GM12878 (cell line): ENCODE data around the gene CFLAR. TPM values are rescaled to one million over a fixed set of nuclear protein-coding genes. Genes with fewer than 3 reads are reported as not detected.

Source experiments
- ASH2L ChIP-seq: fragments of 300-600, 200-600 bp; sonication (generic); IDR thresholded peaks from 2 replicates; pipeline ENCODE4 v1.6.1; 2017; ENCODE audit warnings: low read depth, mild to moderate bottlenecking, borderline replicate concordance
- BHLHE40 ChIP-seq, 2 experiments: fragments of 450-650 bp in 1 of 2; IDR thresholded peaks; 2 replicates each; pipeline ENCODE4 v1.6.1; 2011 to 2017; ENCODE audit warnings: low read depth in 2 of 2, borderline replicate concordance in 1 of 2, improper control_type of control experiment in 1 of 2, low read length in 1 of 2, mild to moderate bottlenecking in 1 of 2
- CREB1 ChIP-seq: IDR thresholded peaks from 2 replicates; pipeline ENCODE4 v1.6.1; 2012; ENCODE audit warnings: low read depth, mild to moderate bottlenecking, inconsistent platforms
- HCFC1 ChIP-seq: fragments of 150-350 bp; IDR thresholded peaks from 2 replicates; pipeline ENCODE4 v1.6.1; 2014; ENCODE audit warnings: low read length
- RAD21 ChIP-seq: IDR thresholded peaks from 2 replicates; pipeline ENCODE4 v1.6.1; 2011; ENCODE audit warnings: mild to moderate bottlenecking, low read depth, low read length, moderate library complexity; ENCODE audit not compliant: insufficient read depth
- polyA plus RNA-seq, 11 experiments: library from polyadenylated mRNA; depleted of rRNA in 4 of 11; unstranded in 6 of 11; stranded (reverse) in 5 of 11; fragments of >200 nt; fragmentation: Nextera tagmentation in 4 of 11; fragmentation: Illumina TruSeq in 1 of 11; extraction: Ambion mirVana in 4 of 11; extraction: Trizol in 1 of 11; gene quantifications; 1 replicate in 1 of 11; 2 replicates in 10 of 11; pipeline versions ENCODE4 v1.2.1 to v1.2.3, GENCODE V29; 2011 to 2016; ENCODE audit warnings: inconsistent platforms in 2 of 11, missing spikeins in 2 of 11, low read depth in 1 of 11
- total RNA-seq, 4 experiments: library from RNA; depleted of rRNA in 3 of 4; stranded (reverse); fragments of >200 nt in 3 of 4; fragmentation: Illumina TruSeq in 1 of 4; extraction: Trizol in 1 of 4; gene quantifications; 2 replicates each; pipeline versions ENCODE4 v1.2.1 to v1.2.3, GENCODE V29; 2013 to 2021
- TF ChIP-seq, protein P1 (sequence below): IDR thresholded peaks from 2 replicates; pipeline ENCODE4 v1.6.1; 2012; ENCODE audit warnings: improper control_type of control experiment, low read depth, low read length; ENCODE audit not compliant: insufficient replicate concordance
- TF ChIP-seq, protein P2 (sequence below): fragments of 450-650 bp; IDR thresholded peaks from 2 replicates; pipeline ENCODE4 v1.6.1; 2017; ENCODE audit warnings: antibody characterized with exemption, mild to moderate bottlenecking, moderate library complexity
- TF ChIP-seq, protein P3 (sequence below): fragments of 450-650 bp; formaldehyde crosslinking; IDR thresholded peaks from 2 replicates; pipeline ENCODE4 v1.4.0; 2020; ENCODE audit warnings: mild to moderate bottlenecking, moderate library complexity
- TF ChIP-seq, protein P4 (sequence below): fragments of 450-650 bp; IDR thresholded peaks from 2 replicates; pipeline ENCODE4 v1.6.1; 2018; ENCODE audit warnings: mild to moderate bottlenecking, low read depth, moderate library complexity; ENCODE audit not compliant: partially characterized antibody

CFLAR gene
- total and polyA plus RNA-seq, 10 of the 15 experiments (the other 5 are each of a cell fraction or from before 2014, with no cell fraction given) = 80.6 to 181 (median 101) TPM

DNA sequence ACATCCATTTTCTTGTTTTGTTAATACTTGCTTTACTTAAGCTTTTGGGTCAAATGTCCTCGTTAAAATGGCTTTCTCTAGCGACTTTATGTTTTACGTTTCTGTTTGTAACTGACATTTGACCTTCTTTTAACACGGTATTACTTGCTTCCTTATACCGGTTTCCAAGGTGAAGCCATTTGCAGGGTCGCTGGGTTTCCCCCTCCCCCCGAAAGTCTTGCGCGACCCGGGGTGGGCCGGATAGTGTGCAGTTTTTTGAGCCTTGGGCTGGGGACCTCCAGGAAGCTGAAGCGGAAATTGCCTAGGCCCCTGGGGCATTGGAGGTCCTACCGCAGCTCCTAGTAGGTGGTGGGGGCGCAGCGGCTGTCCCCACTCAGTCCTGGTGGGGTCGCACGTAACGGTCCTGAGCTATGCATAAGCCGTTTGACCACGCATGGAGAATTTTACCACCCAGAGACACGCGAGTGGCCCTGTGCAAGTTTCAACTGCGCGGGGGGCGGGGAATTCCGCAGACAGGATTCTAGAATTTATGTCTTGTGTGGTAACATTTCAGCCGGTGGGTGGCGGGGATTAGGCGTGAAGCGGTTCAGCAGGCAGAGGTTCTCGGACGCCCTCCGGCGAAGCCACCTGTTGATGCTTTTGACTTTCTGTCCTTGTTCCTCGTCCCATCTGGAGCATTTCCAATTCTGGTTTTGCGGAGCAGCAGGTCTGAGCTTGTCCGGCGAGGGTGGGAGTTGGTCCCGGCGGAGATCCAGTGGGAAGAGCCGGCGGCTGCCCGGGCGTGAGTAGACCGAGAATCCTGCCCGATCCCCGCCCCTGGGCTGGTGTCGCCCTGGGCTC lies 2.4 kb downstream of the CFLAR start (continued):
- TF ChIP-seq, protein P1, sequence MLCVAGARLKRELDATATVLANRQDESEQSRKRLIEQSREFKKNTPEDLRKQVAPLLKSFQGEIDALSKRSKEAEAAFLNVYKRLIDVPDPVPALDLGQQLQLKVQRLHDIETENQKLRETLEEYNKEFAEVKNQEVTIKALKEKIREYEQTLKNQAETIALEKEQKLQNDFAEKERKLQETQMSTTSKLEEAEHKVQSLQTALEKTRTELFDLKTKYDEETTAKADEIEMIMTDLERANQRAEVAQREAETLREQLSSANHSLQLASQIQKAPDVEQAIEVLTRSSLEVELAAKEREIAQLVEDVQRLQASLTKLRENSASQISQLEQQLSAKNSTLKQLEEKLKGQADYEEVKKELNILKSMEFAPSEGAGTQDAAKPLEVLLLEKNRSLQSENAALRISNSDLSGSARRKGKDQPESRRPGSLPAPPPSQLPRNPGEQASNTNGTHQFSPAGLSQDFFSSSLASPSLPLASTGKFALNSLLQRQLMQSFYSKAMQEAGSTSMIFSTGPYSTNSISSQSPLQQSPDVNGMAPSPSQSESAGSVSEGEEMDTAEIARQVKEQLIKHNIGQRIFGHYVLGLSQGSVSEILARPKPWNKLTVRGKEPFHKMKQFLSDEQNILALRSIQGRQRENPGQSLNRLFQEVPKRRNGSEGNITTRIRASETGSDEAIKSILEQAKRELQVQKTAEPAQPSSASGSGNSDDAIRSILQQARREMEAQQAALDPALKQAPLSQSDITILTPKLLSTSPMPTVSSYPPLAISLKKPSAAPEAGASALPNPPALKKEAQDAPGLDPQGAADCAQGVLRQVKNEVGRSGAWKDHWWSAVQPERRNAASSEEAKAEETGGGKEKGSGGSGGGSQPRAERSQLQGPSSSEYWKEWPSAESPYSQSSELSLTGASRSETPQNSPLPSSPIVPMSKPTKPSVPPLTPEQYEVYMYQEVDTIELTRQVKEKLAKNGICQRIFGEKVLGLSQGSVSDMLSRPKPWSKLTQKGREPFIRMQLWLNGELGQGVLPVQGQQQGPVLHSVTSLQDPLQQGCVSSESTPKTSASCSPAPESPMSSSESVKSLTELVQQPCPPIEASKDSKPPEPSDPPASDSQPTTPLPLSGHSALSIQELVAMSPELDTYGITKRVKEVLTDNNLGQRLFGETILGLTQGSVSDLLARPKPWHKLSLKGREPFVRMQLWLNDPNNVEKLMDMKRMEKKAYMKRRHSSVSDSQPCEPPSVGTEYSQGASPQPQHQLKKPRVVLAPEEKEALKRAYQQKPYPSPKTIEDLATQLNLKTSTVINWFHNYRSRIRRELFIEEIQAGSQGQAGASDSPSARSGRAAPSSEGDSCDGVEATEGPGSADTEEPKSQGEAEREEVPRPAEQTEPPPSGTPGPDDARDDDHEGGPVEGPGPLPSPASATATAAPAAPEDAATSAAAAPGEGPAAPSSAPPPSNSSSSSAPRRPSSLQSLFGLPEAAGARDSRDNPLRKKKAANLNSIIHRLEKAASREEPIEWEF = no peak
- TF ChIP-seq HCFC1 (no peak), ASH2L (no peak), CREB1 (no peak), BHLHE40 (IDR thresholded peaks at IDR 0.05; ENCODE audit: borderline replicate concordance in 1 of 2, low read depth in 2 of 2, low read length in 1 of 2) (peak; percentile 89 to 91), RAD21 (peak; percentile 66)
- TF ChIP-seq, protein P2, sequence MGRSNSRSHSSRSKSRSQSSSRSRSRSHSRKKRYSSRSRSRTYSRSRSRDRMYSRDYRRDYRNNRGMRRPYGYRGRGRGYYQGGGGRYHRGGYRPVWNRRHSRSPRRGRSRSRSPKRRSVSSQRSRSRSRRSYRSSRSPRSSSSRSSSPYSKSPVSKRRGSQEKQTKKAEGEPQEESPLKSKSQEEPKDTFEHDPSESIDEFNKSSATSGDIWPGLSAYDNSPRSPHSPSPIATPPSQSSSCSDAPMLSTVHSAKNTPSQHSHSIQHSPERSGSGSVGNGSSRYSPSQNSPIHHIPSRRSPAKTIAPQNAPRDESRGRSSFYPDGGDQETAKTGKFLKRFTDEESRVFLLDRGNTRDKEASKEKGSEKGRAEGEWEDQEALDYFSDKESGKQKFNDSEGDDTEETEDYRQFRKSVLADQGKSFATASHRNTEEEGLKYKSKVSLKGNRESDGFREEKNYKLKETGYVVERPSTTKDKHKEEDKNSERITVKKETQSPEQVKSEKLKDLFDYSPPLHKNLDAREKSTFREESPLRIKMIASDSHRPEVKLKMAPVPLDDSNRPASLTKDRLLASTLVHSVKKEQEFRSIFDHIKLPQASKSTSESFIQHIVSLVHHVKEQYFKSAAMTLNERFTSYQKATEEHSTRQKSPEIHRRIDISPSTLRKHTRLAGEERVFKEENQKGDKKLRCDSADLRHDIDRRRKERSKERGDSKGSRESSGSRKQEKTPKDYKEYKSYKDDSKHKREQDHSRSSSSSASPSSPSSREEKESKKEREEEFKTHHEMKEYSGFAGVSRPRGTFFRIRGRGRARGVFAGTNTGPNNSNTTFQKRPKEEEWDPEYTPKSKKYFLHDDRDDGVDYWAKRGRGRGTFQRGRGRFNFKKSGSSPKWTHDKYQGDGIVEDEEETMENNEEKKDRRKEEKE = no peak
- TF ChIP-seq, protein P3, sequence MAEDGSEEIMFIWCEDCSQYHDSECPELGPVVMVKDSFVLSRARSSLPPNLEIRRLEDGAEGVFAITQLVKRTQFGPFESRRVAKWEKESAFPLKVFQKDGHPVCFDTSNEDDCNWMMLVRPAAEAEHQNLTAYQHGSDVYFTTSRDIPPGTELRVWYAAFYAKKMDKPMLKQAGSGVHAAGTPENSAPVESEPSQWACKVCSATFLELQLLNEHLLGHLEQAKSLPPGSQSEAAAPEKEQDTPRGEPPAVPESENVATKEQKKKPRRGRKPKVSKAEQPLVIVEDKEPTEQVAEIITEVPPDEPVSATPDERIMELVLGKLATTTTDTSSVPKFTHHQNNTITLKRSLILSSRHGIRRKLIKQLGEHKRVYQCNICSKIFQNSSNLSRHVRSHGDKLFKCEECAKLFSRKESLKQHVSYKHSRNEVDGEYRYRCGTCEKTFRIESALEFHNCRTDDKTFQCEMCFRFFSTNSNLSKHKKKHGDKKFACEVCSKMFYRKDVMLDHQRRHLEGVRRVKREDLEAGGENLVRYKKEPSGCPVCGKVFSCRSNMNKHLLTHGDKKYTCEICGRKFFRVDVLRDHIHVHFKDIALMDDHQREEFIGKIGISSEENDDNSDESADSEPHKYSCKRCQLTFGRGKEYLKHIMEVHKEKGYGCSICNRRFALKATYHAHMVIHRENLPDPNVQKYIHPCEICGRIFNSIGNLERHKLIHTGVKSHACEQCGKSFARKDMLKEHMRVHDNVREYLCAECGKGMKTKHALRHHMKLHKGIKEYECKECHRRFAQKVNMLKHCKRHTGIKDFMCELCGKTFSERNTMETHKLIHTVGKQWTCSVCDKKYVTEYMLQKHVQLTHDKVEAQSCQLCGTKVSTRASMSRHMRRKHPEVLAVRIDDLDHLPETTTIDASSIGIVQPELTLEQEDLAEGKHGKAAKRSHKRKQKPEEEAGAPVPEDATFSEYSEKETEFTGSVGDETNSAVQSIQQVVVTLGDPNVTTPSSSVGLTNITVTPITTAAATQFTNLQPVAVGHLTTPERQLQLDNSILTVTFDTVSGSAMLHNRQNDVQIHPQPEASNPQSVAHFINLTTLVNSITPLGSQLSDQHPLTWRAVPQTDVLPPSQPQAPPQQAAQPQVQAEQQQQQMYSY = no peak
- TF ChIP-seq, protein P4, sequence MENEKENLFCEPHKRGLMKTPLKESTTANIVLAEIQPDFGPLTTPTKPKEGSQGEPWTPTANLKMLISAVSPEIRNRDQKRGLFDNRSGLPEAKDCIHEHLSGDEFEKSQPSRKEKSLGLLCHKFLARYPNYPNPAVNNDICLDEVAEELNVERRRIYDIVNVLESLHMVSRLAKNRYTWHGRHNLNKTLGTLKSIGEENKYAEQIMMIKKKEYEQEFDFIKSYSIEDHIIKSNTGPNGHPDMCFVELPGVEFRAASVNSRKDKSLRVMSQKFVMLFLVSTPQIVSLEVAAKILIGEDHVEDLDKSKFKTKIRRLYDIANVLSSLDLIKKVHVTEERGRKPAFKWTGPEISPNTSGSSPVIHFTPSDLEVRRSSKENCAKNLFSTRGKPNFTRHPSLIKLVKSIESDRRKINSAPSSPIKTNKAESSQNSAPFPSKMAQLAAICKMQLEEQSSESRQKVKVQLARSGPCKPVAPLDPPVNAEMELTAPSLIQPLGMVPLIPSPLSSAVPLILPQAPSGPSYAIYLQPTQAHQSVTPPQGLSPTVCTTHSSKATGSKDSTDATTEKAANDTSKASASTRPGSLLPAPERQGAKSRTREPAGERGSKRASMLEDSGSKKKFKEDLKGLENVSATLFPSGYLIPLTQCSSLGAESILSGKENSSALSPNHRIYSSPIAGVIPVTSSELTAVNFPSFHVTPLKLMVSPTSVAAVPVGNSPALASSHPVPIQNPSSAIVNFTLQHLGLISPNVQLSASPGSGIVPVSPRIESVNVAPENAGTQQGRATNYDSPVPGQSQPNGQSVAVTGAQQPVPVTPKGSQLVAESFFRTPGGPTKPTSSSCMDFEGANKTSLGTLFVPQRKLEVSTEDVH = no peak
